ENCODE data around the gene ARHGDIG.

DNA sequence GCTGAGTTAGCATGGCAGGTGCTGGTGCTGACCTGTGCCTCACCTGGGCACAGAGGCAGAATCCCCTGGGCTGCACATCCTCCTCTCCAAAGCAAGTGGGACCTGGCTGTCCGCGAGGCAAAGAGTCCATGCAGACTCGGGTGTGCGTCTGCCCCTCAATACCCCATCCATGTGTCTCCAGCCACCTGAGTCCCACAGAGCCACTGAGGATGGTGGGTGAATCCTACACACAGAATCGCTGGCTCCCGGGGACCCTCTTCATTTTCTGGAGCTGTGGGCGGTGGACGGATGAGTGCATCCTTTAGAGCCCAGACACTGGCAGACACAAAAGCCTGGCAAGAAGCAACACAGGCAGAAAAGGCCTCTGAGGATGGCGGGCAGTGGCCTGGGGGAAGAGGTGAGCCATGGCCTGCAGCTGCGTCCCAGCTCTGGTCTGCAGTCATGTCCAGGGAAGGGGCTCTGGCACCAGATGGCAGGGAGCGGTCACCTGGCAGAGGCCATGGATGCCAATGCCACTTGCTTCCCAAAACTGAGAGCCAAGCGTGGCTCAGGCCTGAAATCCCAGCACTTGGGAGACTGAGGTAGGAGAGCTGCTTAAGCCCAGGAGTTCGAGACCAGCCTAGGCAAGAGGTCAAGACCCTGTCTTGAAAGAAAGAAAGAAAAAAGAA is 42.2 kb downstream of the ARHGDIG start:
- TF ChIP-seq, protein P1, sequence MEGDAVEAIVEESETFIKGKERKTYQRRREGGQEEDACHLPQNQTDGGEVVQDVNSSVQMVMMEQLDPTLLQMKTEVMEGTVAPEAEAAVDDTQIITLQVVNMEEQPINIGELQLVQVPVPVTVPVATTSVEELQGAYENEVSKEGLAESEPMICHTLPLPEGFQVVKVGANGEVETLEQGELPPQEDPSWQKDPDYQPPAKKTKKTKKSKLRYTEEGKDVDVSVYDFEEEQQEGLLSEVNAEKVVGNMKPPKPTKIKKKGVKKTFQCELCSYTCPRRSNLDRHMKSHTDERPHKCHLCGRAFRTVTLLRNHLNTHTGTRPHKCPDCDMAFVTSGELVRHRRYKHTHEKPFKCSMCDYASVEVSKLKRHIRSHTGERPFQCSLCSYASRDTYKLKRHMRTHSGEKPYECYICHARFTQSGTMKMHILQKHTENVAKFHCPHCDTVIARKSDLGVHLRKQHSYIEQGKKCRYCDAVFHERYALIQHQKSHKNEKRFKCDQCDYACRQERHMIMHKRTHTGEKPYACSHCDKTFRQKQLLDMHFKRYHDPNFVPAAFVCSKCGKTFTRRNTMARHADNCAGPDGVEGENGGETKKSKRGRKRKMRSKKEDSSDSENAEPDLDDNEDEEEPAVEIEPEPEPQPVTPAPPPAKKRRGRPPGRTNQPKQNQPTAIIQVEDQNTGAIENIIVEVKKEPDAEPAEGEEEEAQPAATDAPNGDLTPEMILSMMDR (IDR thresholded peaks at IDR 0.05; ENCODE audit: low read depth, low read length) = no peak
- no peak for TF ChIP-seq EZH2phosphoT487 (IDR thresholded peaks at IDR 0.05; ENCODE audit: low read depth)

Data from OCI-LY3 (cell line).